Activated CD8-positive, alpha-beta memory T cell treated with anti-CD3 and anti-CD28 coated beads, Interleukin-2, amount 50 U/mL, for 24 hours (primary cell): ENCODE results near the gene SH3RF1.

Experiments used
- DNase-seq: peaks from one replicate; pipeline ENCODE4 v3.0.0-alpha.2; 2020; ENCODE audit errors: extremely low read depth

SH3RF1 gene

DNA sequence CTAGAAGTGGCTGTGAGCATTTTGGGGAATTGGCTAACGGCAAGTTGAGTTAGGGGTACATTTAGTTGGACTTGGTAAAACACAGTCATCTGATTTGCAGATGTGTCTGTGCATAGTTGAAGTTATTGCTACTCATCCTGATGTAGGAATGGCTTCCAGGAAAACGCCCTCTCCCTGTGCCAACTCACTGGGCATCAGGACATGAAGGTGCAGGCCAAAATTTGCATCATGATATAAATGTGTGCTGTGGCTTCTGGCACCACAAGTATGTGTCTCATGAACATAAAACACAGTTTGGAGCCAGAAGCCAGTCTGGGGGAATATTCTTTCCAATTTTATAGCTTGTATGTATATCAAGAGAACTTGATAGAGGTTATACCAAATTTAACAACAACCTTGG, 206.5 kb downstream of the SH3RF1 start:
- DNase-seq, result no peak

- DNase-seq, result no peak
These were observed 207.3 kb downstream of the SH3RF1 start for GRCh38 chr4:169063441-169063840.

DNA sequence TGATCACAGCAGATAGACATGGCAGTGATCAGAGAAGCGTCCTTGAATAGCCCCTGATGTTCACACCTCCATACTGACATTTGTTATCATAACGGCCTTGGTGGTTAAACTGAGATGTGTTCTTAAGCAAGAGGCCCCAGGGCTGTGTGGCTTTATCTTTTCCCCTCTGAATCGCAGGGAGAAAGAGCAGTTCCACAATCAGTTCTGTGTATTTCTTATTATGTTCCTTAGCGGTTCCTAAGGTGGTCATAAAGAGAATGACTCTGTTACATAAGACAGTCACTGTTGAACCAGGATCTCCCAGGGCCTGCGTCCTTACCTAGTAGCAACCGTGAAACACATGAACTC, 207.9 kb downstream of the SH3RF1 start:
- DNase-seq, result no peak

DNA sequence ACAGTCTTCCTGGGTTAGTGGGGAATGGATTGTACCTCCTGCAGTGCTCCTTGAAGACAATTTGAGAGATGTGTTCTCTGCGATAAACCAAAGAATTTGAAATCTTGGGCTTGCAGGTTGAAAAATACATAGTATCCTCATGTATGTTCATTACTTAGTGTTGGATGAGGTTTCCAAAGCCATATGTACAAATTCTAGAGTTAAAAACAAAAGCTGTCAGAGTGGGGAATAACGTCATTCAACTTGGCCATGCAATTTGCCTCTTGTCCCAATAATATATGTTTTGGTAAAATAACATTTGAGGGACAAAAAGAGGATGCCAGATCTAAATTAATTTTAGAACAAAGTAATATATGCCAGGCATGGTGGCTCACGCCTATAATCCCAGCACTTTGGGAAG, 209.4 kb downstream of the SH3RF1 start:
- no peak for DNase-seq

GRCh38 chr4:169060391-169061091, 210.2 kb downstream of the SH3RF1 start:
- no peak for DNase-seq

GRCh38 chr4:169059306-169060211, 211.2 kb downstream of the SH3RF1 start:
- DNase-seq, result no peak

GRCh38 chr4:169058312-169058711, 212.4 kb downstream of the SH3RF1 start:
- no peak for DNase-seq

DNA sequence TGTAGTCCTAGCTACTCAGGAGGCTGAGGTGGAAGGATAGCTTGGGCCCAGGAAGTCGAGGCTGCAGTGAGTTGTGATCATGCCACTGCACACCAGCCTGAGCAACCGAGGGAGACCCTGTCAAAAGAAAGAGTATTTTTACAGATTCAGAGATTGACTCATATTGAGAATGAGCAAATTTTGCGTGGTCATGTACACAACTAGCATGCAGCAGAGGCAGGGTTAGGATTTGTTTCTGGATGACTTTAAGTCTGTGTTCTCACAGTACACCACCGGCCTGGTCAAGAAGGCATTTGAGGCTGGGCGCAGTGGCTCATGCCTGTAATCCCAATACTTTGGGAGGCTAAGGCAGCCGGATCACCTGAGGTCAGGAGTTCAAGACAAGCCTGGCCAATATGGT, 215.9 kb downstream of the SH3RF1 start:
- DNase-seq, result no peak

DNA sequence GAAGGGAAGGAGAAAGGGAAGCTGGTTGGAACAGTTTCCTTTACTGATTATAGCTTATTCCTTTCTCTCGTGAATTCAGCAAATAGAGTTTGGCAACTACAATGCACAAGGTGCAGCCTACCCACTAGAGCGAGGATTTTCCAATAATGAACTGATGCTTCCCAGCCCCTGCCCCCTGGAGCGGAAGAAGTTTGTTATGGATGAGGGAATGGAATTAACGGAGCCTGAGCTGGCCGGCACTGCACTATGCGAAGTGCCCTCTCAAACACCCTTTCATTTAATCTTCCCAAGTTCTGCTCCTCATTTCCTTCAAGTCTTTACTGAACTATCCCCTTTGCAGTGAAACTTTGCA, 218.2 kb downstream of the SH3RF1 start:
- no peak for DNase-seq

DNA sequence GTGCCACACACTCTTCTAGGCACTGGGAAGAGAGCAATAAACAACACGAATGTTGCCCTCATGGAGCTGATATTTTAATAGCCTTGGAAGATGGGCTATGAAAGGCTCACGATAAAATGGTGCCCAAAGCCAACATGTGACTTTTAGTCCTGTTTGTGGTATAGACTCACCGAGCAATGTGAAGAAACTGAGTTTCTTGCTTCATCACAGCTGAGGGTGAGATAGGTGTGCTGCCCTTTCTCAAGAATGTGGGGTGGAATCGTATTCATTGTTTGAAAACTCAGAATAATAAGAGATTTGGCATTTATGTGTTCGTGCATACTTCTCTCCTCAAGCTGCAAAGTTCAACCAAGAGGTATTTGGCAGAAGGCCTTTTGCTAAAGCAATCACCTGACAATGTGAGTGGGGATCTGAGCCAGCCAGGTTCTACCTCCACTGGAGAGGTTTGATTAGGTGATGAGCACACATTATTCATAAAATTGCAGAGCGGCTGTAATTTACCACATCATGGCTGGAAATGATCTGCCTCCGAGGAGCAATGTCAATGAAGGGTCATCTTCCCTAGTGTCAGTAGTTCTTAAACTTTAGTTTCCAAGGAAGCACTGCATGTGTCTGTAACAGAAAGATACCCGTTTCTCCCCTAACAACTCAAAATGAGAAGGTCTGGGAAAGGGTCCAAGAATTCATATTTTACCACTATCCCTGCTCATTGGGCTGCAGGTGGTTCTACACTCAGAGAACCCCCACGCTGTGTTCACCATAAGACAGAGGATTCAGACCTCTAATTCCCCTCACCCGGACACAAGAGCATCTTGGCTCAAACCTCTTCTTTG, 218.8 kb downstream of the SH3RF1 start:
- no peak for DNase-seq

DNA sequence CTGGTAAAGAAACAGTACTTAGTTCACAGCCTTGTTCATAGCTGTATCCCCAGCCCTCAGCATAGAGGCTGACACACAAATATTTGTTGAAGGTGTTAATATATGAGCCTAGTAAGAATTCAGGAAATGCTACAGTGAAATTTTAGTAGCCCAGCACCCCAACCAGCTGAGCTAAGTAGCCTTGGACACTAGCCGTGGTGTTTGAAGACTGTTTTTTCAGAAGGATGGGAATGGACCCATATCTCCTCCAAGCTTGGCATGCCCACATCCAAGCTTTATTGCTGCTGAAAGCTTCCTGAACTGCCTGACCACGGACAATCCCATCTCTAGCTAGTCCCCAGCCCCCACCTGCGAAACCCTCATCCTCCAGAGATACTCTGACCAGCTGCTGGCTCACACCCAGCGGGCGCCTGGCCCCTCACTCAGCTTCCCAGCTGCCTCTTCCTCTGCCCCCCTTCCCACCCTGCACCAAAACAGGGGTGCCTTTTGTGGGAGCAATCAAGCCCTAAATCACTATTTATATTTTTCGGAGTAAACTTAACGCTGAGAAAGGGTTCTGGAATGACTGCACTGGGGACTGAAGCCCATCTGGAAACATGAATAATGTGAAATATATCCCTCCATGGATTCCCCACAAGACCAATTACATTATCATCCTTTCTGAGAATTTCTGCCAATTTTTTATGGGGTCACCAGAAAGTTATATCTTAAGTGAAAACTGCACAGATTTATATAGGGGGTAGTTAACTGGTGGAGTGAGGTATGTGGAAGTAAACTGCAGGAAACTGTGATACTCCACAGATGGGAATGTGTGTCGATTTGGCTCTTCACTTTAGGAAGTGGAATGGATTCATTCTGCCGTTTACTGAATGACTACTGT, 219.6 kb downstream of the SH3RF1 start:
- DNase-seq, result no peak

DNA sequence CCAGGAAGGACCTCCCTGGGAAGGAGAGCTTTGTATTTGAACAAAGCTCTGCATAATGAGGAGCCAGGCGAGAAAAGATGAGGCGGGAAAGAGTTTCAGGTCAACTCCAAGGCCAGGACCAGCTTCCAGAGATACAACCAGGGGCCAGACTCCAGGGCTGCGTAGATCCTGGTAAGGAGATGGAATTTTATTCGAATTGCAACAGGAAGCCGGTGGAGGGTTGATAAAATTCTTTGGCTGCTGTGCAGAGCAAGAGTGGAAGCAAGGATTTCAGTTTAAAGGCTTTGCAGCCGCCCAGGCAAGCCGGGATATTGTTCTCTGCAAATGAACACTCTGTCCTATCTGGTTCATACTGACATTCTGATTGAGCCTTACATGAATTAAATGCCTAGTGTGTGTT, 220.5 kb downstream of the SH3RF1 start:
- DNase-seq, result no peak

DNA sequence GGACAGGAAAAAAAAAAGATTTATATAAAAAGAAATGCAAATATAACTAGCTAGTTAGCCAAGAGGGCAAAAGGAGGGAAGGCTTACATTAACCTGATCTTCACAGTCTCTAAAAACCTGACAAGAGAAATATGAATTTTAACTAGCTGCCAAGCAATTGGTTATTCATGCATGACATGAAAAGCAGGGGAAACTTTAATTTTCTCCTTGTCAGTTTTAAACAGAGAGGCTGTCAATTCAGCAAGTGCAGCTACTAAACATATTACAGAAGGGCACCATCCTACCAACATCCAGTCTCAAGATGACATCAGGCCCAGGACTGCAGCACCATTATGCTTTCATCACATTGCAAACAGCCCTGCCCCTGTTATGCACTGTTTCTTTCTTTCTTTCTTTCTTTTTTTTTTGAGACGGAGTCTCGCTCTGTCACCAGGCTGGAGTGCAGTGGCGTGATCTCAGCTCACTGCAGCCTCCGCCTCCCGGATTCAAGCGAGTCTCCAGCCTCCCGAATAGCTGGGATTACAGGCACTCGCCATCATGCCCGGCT, 221.8 kb downstream of the SH3RF1 start:
- DNase-seq, result no peak

GRCh38 chr4:169047956-169048355, 222.8 kb downstream of the SH3RF1 start:
- no peak for DNase-seq

GRCh38 chr4:169045862-169046584, 224.7 kb downstream of the SH3RF1 start:
- DNase-seq, result no peak

DNA sequence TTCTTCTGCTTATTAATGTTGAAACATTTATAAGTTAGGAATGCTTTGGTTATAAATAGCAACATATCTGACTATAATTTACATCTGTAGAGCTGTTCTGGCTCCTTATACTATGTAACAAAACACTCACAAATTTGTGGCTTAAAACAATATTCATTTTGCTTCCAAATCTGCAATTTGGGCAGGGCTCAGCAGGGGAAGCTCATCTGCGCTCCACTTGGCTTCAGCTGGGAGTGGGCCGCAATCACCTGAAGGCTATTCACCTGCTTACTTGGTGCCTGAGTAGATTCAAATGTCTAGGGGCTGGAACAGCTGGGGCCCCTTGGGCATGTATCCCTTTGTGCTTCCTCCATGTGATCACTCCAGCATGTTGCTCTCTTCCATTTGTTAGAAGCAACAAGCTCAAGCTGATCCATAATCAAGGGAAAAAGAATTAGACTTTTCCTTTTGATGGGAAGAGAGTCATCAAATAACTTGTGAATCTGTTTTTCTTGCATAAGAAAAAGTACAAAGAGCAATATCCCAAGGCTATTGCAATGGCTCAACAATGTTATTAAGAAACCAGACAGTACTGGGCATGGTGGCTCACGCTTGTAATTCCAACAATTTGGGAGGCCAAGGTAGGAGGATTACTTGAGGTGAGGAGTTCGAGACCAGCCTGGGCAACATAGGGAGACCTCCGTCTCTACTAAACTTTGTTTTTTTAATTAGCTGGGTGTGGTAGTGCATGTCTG, 225.9 kb downstream of the SH3RF1 start:
- DNase-seq, result no peak
